ENCODE results near the gene RYR2. TPM values are rescaled to one million over a fixed set of nuclear protein-coding genes. Genes with fewer than 3 reads are reported as not detected.

The RYR2 gene
- total and polyA plus RNA-seq, 2 donors: 0.21 to 0.38 TPM

DNA sequence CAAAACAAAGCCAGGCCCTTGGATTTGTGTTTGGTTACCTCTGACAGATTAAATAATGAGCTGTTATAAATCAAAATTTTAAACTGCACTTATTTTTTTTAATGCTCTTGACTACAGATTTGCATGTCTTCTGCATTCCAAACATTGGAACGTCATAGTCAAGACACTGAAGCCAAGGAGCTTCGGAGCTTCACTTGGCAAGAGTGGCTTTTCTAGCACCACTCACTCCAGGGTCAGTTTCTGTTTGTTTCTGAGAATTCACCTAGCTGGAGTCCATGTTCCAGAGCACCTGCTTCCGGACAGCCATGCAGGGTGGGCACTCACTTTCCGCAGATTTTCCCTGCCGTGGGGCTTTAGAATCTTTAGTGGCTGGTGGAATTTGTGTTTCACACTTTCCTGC is 645.8 kb downstream of the RYR2 start:
- Histone ChIP-seq H3K27me3 (ENCODE audit: control insufficient read depth in 2 of 2, insufficient read depth in 1 of 2, low read length in 1 of 2) (no peaks in the 10 kb centered on the region), H3K9me3 (ENCODE audit: control insufficient read depth in 2 of 2, insufficient read depth in 1 of 2, low read length in 1 of 2) (no peaks in the 10 kb centered on the region), H3K36me3 (ENCODE audit: control insufficient read depth in 2 of 2, insufficient read depth in 2 of 2, low read length in 1 of 2) (no peaks in the 10 kb centered on the region), H3K4me1 (ENCODE audit: control insufficient read depth in 2 of 2, insufficient read depth in 2 of 2, low read length in 2 of 2) (no peaks in the 10 kb centered on the region), H3K4me3 (ENCODE audit: low read length in 2 of 2) (no peak overlapping the region), H3K27ac (ENCODE audit: low read depth in 1 of 2, low read length in 1 of 2) (no peak overlapping the region)
- WGBS: 88% methylated on average over 5 of the region's 5 CpGs
- DNase-seq (ENCODE audit: low read depth in 6 of 9, low spot score in 9 of 9): no peak

DNA sequence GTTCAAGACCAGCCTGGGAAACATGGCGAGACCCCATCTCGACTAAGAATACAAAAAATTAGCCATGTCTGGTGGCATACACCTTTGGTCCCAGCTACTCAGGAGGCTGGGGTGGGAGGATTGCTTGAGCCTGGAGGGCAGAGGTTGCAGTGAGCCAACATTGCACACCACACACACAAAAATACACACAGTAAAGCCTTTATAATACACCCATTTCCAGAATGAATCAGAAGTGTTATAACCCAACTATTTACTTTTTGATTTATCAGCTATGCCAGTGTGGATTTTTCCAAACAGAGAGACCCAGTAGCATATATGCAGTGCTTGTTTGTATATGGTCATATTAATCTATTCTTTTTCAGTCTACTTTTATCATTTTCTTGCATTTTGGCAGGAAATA is 648.7 kb downstream of the RYR2 start:
- Histone ChIP-seq H3K27me3 (ENCODE audit: control insufficient read depth in 2 of 2, insufficient read depth in 1 of 2, low read length in 1 of 2) (no peaks in the 10 kb centered on the region), H3K27ac (ENCODE audit: low read depth in 1 of 2, low read length in 1 of 2) (no peak overlapping the region), H3K4me1 (ENCODE audit: control insufficient read depth in 2 of 2, insufficient read depth in 2 of 2, low read length in 2 of 2) (no peaks in the 10 kb centered on the region), H3K36me3 (ENCODE audit: control insufficient read depth in 2 of 2, insufficient read depth in 2 of 2, low read length in 1 of 2) (no peaks in the 10 kb centered on the region), H3K9me3 (ENCODE audit: control insufficient read depth in 2 of 2, insufficient read depth in 1 of 2, low read length in 1 of 2) (no peaks in the 10 kb centered on the region), H3K4me3 (ENCODE audit: low read length in 2 of 2) (no peak overlapping the region)
- WGBS: over 99% methylated on average over 2 of the region's 2 CpGs
- no peak for DNase-seq (ENCODE audit: low read depth in 6 of 9, low spot score in 9 of 9)

DNA sequence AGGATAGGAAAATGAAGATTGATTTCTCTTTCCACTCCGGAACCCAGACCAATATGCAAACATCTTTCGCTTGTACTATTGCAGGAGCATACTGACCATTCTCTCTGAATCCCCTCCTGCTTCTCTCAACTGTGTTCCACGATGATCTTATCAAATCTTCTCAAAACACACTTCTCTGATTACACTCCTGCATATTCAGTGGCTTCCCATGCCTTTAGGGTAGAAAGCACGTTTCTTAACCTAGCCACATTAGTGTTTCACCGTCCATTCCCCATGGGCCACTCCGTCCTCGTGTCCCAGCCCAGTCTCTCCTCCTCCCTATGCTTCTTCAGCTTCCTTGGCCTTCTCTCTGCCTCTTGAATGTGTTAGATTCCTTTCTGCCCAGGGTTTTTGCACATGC is 650.3 kb downstream of the RYR2 start:
- H3K27me3 ChIP-seq (ENCODE audit: control insufficient read depth in 2 of 2, insufficient read depth in 1 of 2, low read length in 1 of 2): no peaks in the 10 kb centered on the region
- no peaks in the 10 kb centered on the region for H3K4me1 ChIP-seq (ENCODE audit: control insufficient read depth in 2 of 2, insufficient read depth in 2 of 2, low read length in 2 of 2)
- no peaks in the 10 kb centered on the region for H3K9me3 ChIP-seq (ENCODE audit: control insufficient read depth in 2 of 2, insufficient read depth in 1 of 2, low read length in 1 of 2)
- no peak overlapping the region for H3K27ac ChIP-seq (ENCODE audit: low read depth in 1 of 2, low read length in 1 of 2)
- no peaks in the 10 kb centered on the region for H3K36me3 ChIP-seq (ENCODE audit: control insufficient read depth in 2 of 2, insufficient read depth in 2 of 2, low read length in 1 of 2)
- H3K4me3 ChIP-seq (ENCODE audit: low read length in 2 of 2): no peak overlapping the region
- 80% methylated on average over 7 of the region's 7 CpGs for WGBS
- no peak for DNase-seq (ENCODE audit: low read depth in 6 of 9, low spot score in 9 of 9)

DNA sequence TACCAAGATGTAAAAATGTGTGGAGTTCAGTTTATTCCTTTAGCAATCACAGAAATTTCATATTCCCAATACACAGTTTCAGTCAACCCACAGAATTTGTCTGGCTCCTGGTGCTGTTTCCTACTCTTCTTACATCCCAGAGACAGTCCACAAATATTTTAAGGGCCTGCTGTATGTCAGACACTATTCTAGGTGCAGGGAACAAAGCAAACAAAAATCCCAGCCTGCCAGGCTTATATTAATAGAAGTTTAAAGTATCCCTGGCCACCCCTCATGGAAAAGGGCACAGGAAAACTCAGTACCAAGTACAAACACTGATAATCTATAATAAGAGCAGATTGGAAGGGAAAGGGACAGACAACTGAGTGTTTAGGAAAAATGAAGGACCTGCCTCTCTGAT is 653.9 kb downstream of the RYR2 start:
- H3K4me1 ChIP-seq (ENCODE audit: control insufficient read depth in 2 of 2, insufficient read depth in 2 of 2, low read length in 2 of 2): no peaks in the 10 kb centered on the region
- no peaks in the 10 kb centered on the region for H3K9me3 ChIP-seq (ENCODE audit: control insufficient read depth in 2 of 2, insufficient read depth in 1 of 2, low read length in 1 of 2)
- DNase-seq (ENCODE audit: low read depth in 6 of 9, low spot score in 9 of 9): no peak
- no peaks in the 10 kb centered on the region for H3K27me3 ChIP-seq (ENCODE audit: control insufficient read depth in 2 of 2, insufficient read depth in 1 of 2, low read length in 1 of 2)
- no peak overlapping the region for H3K27ac ChIP-seq (ENCODE audit: low read depth in 1 of 2, low read length in 1 of 2)
- H3K36me3 ChIP-seq (ENCODE audit: control insufficient read depth in 2 of 2, insufficient read depth in 2 of 2, low read length in 1 of 2): no peaks in the 10 kb centered on the region
- H3K4me3 ChIP-seq (ENCODE audit: low read length in 2 of 2): no peak overlapping the region

DNA sequence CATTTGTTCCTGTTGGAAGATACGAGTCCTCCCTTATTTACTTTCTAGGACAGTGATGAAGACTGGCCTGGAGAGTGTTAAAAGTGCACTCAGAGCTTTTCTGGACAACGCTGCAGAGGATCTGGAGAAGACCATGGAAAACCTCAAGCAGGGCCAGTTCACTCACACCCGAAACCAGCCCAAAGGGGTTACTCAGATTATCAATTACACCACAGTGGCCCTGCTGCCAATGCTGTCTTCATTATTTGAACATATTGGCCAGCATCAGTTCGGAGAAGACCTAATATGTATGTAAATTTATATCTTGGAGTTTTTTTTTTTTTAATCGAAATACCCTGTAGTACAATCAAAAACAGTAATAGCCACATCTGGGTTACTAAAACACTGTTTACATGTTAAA is 658.2 kb downstream of the RYR2 start:
- Histone ChIP-seq H3K36me3 (ENCODE audit: control insufficient read depth in 2 of 2, insufficient read depth in 2 of 2, low read length in 1 of 2) (no peaks in the 10 kb centered on the region), H3K4me3 (ENCODE audit: low read length in 2 of 2) (no peak overlapping the region), H3K4me1 (ENCODE audit: control insufficient read depth in 2 of 2, insufficient read depth in 2 of 2, low read length in 2 of 2) (no peaks in the 10 kb centered on the region), H3K27ac (ENCODE audit: low read depth in 1 of 2, low read length in 1 of 2) (no peak overlapping the region), H3K9me3 (ENCODE audit: control insufficient read depth in 2 of 2, insufficient read depth in 1 of 2, low read length in 1 of 2) (no peaks in the 10 kb centered on the region), H3K27me3 (ENCODE audit: control insufficient read depth in 2 of 2, insufficient read depth in 1 of 2, low read length in 1 of 2) (no peaks in the 10 kb centered on the region)
- no peak for DNase-seq (ENCODE audit: low read depth in 6 of 9, low spot score in 9 of 9)
- WGBS: 91% methylated on average over 5 of the region's 5 CpGs

DNA sequence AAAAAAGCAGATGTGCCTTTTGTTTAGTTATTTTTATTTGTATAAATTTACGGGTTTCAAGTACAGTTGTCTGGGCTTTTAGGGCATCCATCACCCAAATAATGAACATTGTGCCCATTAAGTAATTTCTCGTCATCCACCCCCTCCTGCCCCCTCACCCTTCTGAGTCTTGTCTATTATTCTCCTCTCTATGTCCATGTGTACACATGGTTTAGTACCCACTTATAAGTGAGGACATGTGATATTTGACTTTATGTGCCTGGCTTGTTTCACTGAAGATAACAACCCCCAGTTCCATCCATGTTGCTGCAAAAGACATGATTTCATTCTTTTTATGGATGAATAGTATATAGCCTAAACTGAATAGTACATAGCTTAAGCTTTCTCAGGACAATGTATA is 659.5 kb downstream of the RYR2 start:
- no peak for DNase-seq (ENCODE audit: low read depth in 6 of 9, low spot score in 9 of 9)
- H3K4me1 ChIP-seq (ENCODE audit: control insufficient read depth in 2 of 2, insufficient read depth in 2 of 2, low read length in 2 of 2): no peaks in the 10 kb centered on the region
- H3K27me3 ChIP-seq (ENCODE audit: control insufficient read depth in 2 of 2, insufficient read depth in 1 of 2, low read length in 1 of 2): no peaks in the 10 kb centered on the region
- no peaks in the 10 kb centered on the region for H3K36me3 ChIP-seq (ENCODE audit: control insufficient read depth in 2 of 2, insufficient read depth in 2 of 2, low read length in 1 of 2)
- 93% methylated on average over 2 of the region's 2 CpGs for WGBS
- no peaks in the 10 kb centered on the region for H3K9me3 ChIP-seq (ENCODE audit: control insufficient read depth in 2 of 2, insufficient read depth in 1 of 2, low read length in 1 of 2)
- H3K27ac ChIP-seq (ENCODE audit: low read depth in 1 of 2, low read length in 1 of 2): no peak overlapping the region
- H3K4me3 ChIP-seq (ENCODE audit: low read length in 2 of 2): no peak overlapping the region

DNA sequence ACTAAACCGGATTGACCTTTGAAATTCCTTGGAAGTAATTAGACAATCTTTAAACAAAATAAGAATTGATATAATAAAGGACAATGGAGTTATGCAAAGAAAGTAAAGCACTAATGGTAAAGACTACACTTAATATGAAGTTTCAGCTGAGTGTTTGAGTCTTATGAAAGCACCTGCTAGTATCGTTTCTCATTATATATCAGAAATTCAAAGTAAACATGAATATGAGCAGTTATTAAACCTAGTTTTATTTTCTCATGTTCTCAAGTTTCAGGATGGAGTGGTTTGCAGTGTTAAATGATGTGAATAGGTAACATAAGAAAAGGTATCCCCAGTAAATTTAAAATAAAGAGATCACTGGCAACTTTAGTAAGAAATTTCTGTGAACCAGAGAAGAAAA is 660.2 kb downstream of the RYR2 start:
- no peaks in the 10 kb centered on the region for H3K9me3 ChIP-seq (ENCODE audit: control insufficient read depth in 2 of 2, insufficient read depth in 1 of 2, low read length in 1 of 2)
- WGBS: 96% methylated on average over 2 of the region's 2 CpGs
- DNase-seq (ENCODE audit: low read depth in 6 of 9, low spot score in 9 of 9): no peak

DNA sequence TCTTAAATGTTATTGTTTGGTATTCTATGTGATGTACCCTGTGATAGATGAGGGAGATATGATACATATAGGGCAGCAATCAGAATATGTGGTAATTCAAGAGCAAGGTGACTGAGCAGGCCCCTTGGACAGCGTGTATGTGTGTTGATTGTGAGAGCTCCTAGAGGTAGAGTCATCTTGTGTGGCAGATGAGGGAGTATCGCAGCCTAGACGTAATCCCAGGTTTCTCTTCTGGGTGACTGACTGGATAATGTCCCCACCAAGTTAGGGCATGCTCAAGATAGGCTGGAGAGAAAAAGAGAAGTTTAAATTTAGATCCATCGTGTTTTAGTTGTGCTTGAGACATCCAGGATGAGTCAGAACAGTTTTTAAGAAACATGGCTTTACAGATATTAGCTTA is 663.5 kb downstream of the RYR2 start:
- no peak for DNase-seq (ENCODE audit: low read depth in 6 of 9, low spot score in 9 of 9)
- Histone ChIP-seq H3K27ac (ENCODE audit: low read depth in 1 of 2, low read length in 1 of 2) (no peak overlapping the region), H3K36me3 (ENCODE audit: control insufficient read depth in 2 of 2, insufficient read depth in 2 of 2, low read length in 1 of 2) (no peaks in the 10 kb centered on the region), H3K9me3 (ENCODE audit: control insufficient read depth in 2 of 2, insufficient read depth in 1 of 2, low read length in 1 of 2) (no peaks in the 10 kb centered on the region), H3K27me3 (ENCODE audit: control insufficient read depth in 2 of 2, insufficient read depth in 1 of 2, low read length in 1 of 2) (no peaks in the 10 kb centered on the region), H3K4me1 (ENCODE audit: control insufficient read depth in 2 of 2, insufficient read depth in 2 of 2, low read length in 2 of 2) (no peaks in the 10 kb centered on the region), H3K4me3 (ENCODE audit: low read length in 2 of 2) (no peak overlapping the region)
- 90% methylated on average over 4 of the region's 4 CpGs for whole genome bisulfite sequencing

More for the DNA sequence above, 660.2 kb downstream of the RYR2 start:
- Histone ChIP-seq H3K4me3 (ENCODE audit: low read length in 2 of 2) (no peak overlapping the region), H3K4me1 (ENCODE audit: control insufficient read depth in 2 of 2, insufficient read depth in 2 of 2, low read length in 2 of 2) (no peaks in the 10 kb centered on the region), H3K27ac (ENCODE audit: low read depth in 1 of 2, low read length in 1 of 2) (no peak overlapping the region), H3K36me3 (ENCODE audit: control insufficient read depth in 2 of 2, insufficient read depth in 2 of 2, low read length in 1 of 2) (no peaks in the 10 kb centered on the region), H3K27me3 (ENCODE audit: control insufficient read depth in 2 of 2, insufficient read depth in 1 of 2, low read length in 1 of 2) (no peaks in the 10 kb centered on the region)

DNA sequence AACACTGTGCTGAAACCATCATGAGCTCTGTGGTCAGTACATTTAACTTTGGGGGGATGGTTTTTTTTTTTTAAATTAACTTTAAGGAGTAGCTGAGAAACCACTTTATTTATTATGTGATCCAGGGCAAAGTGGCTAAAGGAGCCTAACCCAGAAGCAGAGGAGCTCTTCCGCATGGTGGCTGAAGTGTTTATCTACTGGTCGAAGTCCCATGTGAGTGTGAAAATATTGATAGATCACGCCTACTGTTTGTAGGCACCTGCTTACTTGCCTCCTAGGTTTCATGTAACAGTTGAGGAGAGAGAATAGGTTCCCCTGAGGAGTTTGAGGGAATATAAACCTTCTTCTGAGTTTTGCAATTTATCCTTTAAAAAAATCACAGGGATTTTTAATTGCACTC is 667.4 kb downstream of the RYR2 start:
- DNase-seq (ENCODE audit: low read depth in 6 of 9, low spot score in 9 of 9): no peak
- WGBS: 88% methylated on average over 3 of the region's 3 CpGs

DNA sequence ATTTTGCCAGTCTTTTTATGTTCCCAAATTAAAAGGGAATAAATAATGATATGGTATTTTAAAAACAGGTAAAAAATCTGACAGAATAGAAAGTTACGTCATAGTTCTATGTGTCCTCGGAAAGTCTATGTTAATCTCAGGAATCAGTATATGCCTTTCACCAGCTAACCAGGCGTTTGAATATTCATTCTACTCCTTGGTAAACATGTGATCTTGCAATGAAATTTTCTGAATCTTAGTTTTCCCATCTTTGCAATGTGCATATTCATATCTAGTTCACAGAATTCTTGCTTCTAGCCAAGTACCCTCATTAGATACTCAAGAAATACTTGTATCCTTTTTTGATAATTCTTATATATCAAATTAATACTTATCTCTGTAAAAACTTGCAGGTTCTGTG is 669.3 kb downstream of the RYR2 start:
- Histone ChIP-seq H3K4me1 (ENCODE audit: control insufficient read depth in 2 of 2, insufficient read depth in 2 of 2, low read length in 2 of 2) (no peaks in the 10 kb centered on the region), H3K27ac (ENCODE audit: low read depth in 1 of 2, low read length in 1 of 2) (no peak overlapping the region), H3K4me3 (ENCODE audit: low read length in 2 of 2) (no peak overlapping the region), H3K36me3 (ENCODE audit: control insufficient read depth in 2 of 2, insufficient read depth in 2 of 2, low read length in 1 of 2) (no peaks in the 10 kb centered on the region), H3K9me3 (ENCODE audit: control insufficient read depth in 2 of 2, insufficient read depth in 1 of 2, low read length in 1 of 2) (no peaks in the 10 kb centered on the region), H3K27me3 (ENCODE audit: control insufficient read depth in 2 of 2, insufficient read depth in 1 of 2, low read length in 1 of 2) (no peaks in the 10 kb centered on the region)
- DNase-seq (ENCODE audit: low read depth in 6 of 9, low spot score in 9 of 9): no peak
- WGBS: 94% methylated on average over 3 of the region's 3 CpGs

More for the DNA sequence above, 667.4 kb downstream of the RYR2 start:
- Histone ChIP-seq H3K4me3 (ENCODE audit: low read length in 2 of 2) (no peak overlapping the region), H3K9me3 (ENCODE audit: control insufficient read depth in 2 of 2, insufficient read depth in 1 of 2, low read length in 1 of 2) (no peaks in the 10 kb centered on the region), H3K27ac (ENCODE audit: low read depth in 1 of 2, low read length in 1 of 2) (no peak overlapping the region), H3K36me3 (ENCODE audit: control insufficient read depth in 2 of 2, insufficient read depth in 2 of 2, low read length in 1 of 2) (no peaks in the 10 kb centered on the region), H3K4me1 (ENCODE audit: control insufficient read depth in 2 of 2, insufficient read depth in 2 of 2, low read length in 2 of 2) (no peaks in the 10 kb centered on the region), H3K27me3 (ENCODE audit: control insufficient read depth in 2 of 2, insufficient read depth in 1 of 2, low read length in 1 of 2) (no peaks in the 10 kb centered on the region)
